ENCODE data around the gene MRRF. TPM values are rescaled to one million over a fixed set of nuclear protein-coding genes. Genes with fewer than 3 reads are reported as not detected.

MRRF gene
- total RNA-seq, 4 donors from 2014 or later, result 22.7 to 39.4 (median 38.2) TPM

GRCh38 chr9:122378236-122378635, 113.6 kb downstream of the MRRF start:
- 89 to 91% methylated on average over 8 of the region's 8 CpGs for WGBS, 2 donors
- H3K4me3 ChIP-seq, result no peak overlapping the region
- peaks cover 0 to 6% (median 0%) of the 10 kb centered on the region in 4 donors for H3K9me3 ChIP-seq
- no peaks in the 10 kb centered on the region for H3K27me3 ChIP-seq
- H3K4me1 ChIP-seq, result peaks cover 0 to 23% (median 3%) of the 10 kb centered on the region in 4 donors
- TF ChIP-seq POLR2A (IDR thresholded peaks at IDR 0.05) (no peak), EP300 (IDR thresholded peaks at IDR 0.05) (no peak), CTCF (IDR thresholded peaks at IDR 0.05) (no peak)
- DNase-seq (ENCODE audit: low spot score in 2 of 2), result no peak
- no peak overlapping the region for H3K27ac ChIP-seq
- no peaks in the 10 kb centered on the region for H3K36me3 ChIP-seq

GRCh38 chr9:122379340-122379739, 114.7 kb downstream of the MRRF start:
- H3K4me1 ChIP-seq, result peaks cover 0 to 23% (median 3%) of the 10 kb centered on the region in 4 donors
- H3K27me3 ChIP-seq, result no peaks in the 10 kb centered on the region
- peaks cover 0 to 6% (median 0%) of the 10 kb centered on the region in 4 donors for H3K9me3 ChIP-seq
- TF ChIP-seq CTCF (IDR thresholded peaks at IDR 0.05), result no peak
- TF ChIP-seq EP300 (IDR thresholded peaks at IDR 0.05), result no peak
- no peak for TF ChIP-seq POLR2A (IDR thresholded peaks at IDR 0.05)
- WGBS, 2 donors, result 57 to 72% methylated on average over 1 of the region's 1 CpG
- no peak for DNase-seq (ENCODE audit: low spot score in 2 of 2)
- H3K4me3 ChIP-seq, result no peak overlapping the region
- no peak overlapping the region for H3K27ac ChIP-seq
- no peaks in the 10 kb centered on the region for H3K36me3 ChIP-seq

GRCh38 chr9:122380293-122380692, 115.6 kb downstream of the MRRF start:
- Histone ChIP-seq H3K4me1 (peaks cover 0 to 15% (median 2%) of the 10 kb centered on the region in 4 donors), H3K27ac (no peak overlapping the region), H3K4me3 (no peak overlapping the region), H3K36me3 (no peaks in the 10 kb centered on the region), H3K9me3 (peaks cover 0 to 6% (median 0%) of the 10 kb centered on the region in 4 donors), H3K27me3 (no peaks in the 10 kb centered on the region)
- TF ChIP-seq CTCF (IDR thresholded peaks at IDR 0.05) (no peak), EP300 (IDR thresholded peaks at IDR 0.05) (no peak), POLR2A (IDR thresholded peaks at IDR 0.05) (no peak)
- no peak for DNase-seq (ENCODE audit: low spot score in 2 of 2)
- 92 to 96% methylated on average over 4 of the region's 4 CpGs for WGBS, 2 donors

Small RNA genes lying within 50 kb of the gene (small RNA-seq; reads per million reads assigned to genes)
- gene AL162424.1, result not detected

Other genes starting within 250 kb of the MRRF start
- gene TTLL11, start 171.6 kb upstream of the MRRF start, total RNA-seq, result 10 to 100 TPM in 3 of 4 donors, 1 to 10 TPM in 1; 9.8 to 18.6 (median 15.6) TPM
- 10 to 100 TPM; 18.0 to 26.0 (median 22.5) TPM for gene NDUFA8, start 105.1 kb upstream of the MRRF start, total RNA-seq
- 1 to 10 TPM in 1 of 4 donors, not detected in 3; 1.8 TPM for gene MORN5, start 105.0 kb upstream of the MRRF start, total RNA-seq
- 10 to 100 TPM in 1 of 4 donors, 1 to 10 TPM in 3; 2.5 to 15.0 (median 6.5) TPM for gene LHX6, start 35.9 kb upstream of the MRRF start, total RNA-seq
- 1 to 10 TPM; 5.7 to 8.0 (median 7.0) TPM for gene RBM18, start within 50 bp of the MRRF start, total RNA-seq
- gene PTGS1, start 106.1 kb downstream of the MRRF start, total RNA-seq, result 1 to 10 TPM; 2.2 to 7.3 (median 4.4) TPM
- gene OR1J1, start 213.0 kb downstream of the MRRF start, total RNA-seq, result not detected
- not detected for gene OR1J2, start 245.9 kb downstream of the MRRF start, total RNA-seq

All from tibial nerve (tissue), 4 donors.